ENCODE results near the gene ALOX12B.

GRCh38 chr17:8041979-8042378 is 45.5 kb downstream of the ALOX12B start:
- TF ChIP-seq CTCF (IDR thresholded peaks at IDR 0.05) (no peak), POLR2A (IDR thresholded peaks at IDR 0.05) (no peak)

Data from stomach (tissue), 4 donors.